ENCODE results near the gene KCNMB1. TPM values are rescaled to one million over a fixed set of nuclear protein-coding genes. Genes with fewer than 3 reads are reported as not detected.
A peak's percentile ranks its signal among the peaks of the same experiment; 100 is the strongest.

KCNMB1 gene
- polyA plus RNA-seq (ENCODE audit: insufficient read length) = 0.65 TPM

- DNase-seq = no peak
Observed at GRCh38 chr5:170388818-170389549, at the start of gene KCNMB1. Gene KCNMB1, minus strand, starts transcription at chr5:170389367. Its CDS starts 3,920 bp downstream, at chr5:170385447.

- DNase-seq = no peak
Observed at GRCh38 chr5:170438581-170438980, 49.4 kb upstream of the KCNMB1 start.

- no peak for DNase-seq
Observed at GRCh38 chr5:170437621-170438375, 48.6 kb upstream of the KCNMB1 start.

GRCh38 chr5:170436335-170436734, 47.2 kb upstream of the KCNMB1 start:
- DNase-seq = no peak

- DNase-seq = peak; percentile 81
Observed at GRCh38 chr5:170434966-170435605, 45.9 kb upstream of the KCNMB1 start.

GRCh38 chr5:170432669-170433068, 43.5 kb upstream of the KCNMB1 start:
- DNase-seq = no peak

GRCh38 chr5:170431571-170431970, 42.4 kb upstream of the KCNMB1 start:
- DNase-seq = no peak

GRCh38 chr5:170430866-170431437, 41.8 kb upstream of the KCNMB1 start:
- DNase-seq = no peak

GRCh38 chr5:170430256-170430655, 41.1 kb upstream of the KCNMB1 start:
- DNase-seq = no peak

- DNase-seq = no peak
Observed at GRCh38 chr5:170429014-170429413, 39.8 kb upstream of the KCNMB1 start.

GRCh38 chr5:170427672-170428236, 38.6 kb upstream of the KCNMB1 start:
- DNase-seq = peak; percentile 92

- no peak for DNase-seq
Observed at GRCh38 chr5:170426786-170427185, 37.6 kb upstream of the KCNMB1 start.

- DNase-seq = no peak
Observed at GRCh38 chr5:170426149-170426767, 37.1 kb upstream of the KCNMB1 start.

GRCh38 chr5:170425731-170426130, 36.6 kb upstream of the KCNMB1 start:
- no peak for DNase-seq

- DNase-seq = no peak
Observed at GRCh38 chr5:170424629-170425028, 35.5 kb upstream of the KCNMB1 start.

GRCh38 chr5:170423692-170424091, 34.5 kb upstream of the KCNMB1 start:
- no peak for DNase-seq

- DNase-seq = peak; percentile 58
Observed at GRCh38 chr5:170421826-170422225, 32.7 kb upstream of the KCNMB1 start.

GRCh38 chr5:170420806-170421412, 31.7 kb upstream of the KCNMB1 start:
- DNase-seq = peak; percentile 77

- no peak for DNase-seq
Observed at GRCh38 chr5:170419643-170420042, 30.5 kb upstream of the KCNMB1 start.

GRCh38 chr5:170418736-170419135, 29.6 kb upstream of the KCNMB1 start:
- DNase-seq = no peak

GRCh38 chr5:170416526-170416925, 27.4 kb upstream of the KCNMB1 start:
- DNase-seq = no peak

- DNase-seq = no peak
Observed at GRCh38 chr5:170414786-170415185, 25.6 kb upstream of the KCNMB1 start.

All from hindlimb muscle (tissue), 1 donor.